GM12878 (cell line): ENCODE data around the gene SFTPB. TPM values are rescaled to one million over a fixed set of nuclear protein-coding genes. Genes with fewer than 3 reads are reported as not detected.

Experiments
- ATF2 ChIP-seq: IDR thresholded peaks from 2 replicates; pipeline ENCODE4 v1.6.1; 2012; ENCODE audit warnings: low read length, inconsistent platforms
- ATF3 ChIP-seq: IDR thresholded peaks from 2 replicates; pipeline ENCODE4 v1.6.1; 2011; ENCODE audit warnings: low read depth, mild to moderate bottlenecking, low read length, moderate library complexity, borderline replicate concordance; ENCODE audit errors: extremely low read depth
- CBX5 ChIP-seq: sonication (generic); IDR thresholded peaks from 2 replicates; pipeline ENCODE4 v1.6.1; 2016; ENCODE audit warnings: low read depth, moderate library complexity, mild to moderate bottlenecking, inconsistent platforms
- E4F1 ChIP-seq: fragments of 450-650 bp; IDR thresholded peaks from 2 replicates; pipeline ENCODE4 v1.6.1; 2018; ENCODE audit warnings: borderline replicate concordance, mild to moderate bottlenecking; ENCODE audit not compliant: partially characterized antibody
- ESRRA ChIP-seq: IDR thresholded peaks from 2 replicates; pipeline ENCODE4 v1.6.1; 2012; ENCODE audit warnings: mild to moderate bottlenecking, low read length, improper control_type of control experiment
- EZH2 ChIP-seq: IDR thresholded peaks from 2 replicates; pipeline ENCODE4 v1.6.1; 2012; ENCODE audit warnings: low read depth, mild to moderate bottlenecking, control low read depth, inconsistent platforms, low read length, borderline replicate concordance; ENCODE audit not compliant: control insufficient read depth
- IRF4 ChIP-seq: IDR thresholded peaks from 2 replicates; pipeline ENCODE4 v1.6.1; 2011; ENCODE audit warnings: low read depth, low read length
- KLF5 ChIP-seq: fragments of 450-650 bp; IDR thresholded peaks from 2 replicates; pipeline ENCODE4 v1.6.1; 2014; ENCODE audit warnings: mild to moderate bottlenecking; ENCODE audit not compliant: partially characterized antibody
- MEF2A ChIP-seq: IDR thresholded peaks from 2 replicates; pipeline ENCODE4 v1.6.1; 2011; ENCODE audit warnings: low read depth, mild to moderate bottlenecking, low read length, moderate library complexity; ENCODE audit not compliant: insufficient read depth
- MEF2B ChIP-seq: fragments of 450-650 bp; IDR thresholded peaks from 2 replicates; pipeline ENCODE4 v1.6.1; 2018; ENCODE audit warnings: mild to moderate bottlenecking, moderate library complexity; ENCODE audit not compliant: partially characterized antibody, poor library complexity, severe bottlenecking
- MYB ChIP-seq: fragments of 150-350 bp; IDR thresholded peaks from 2 replicates; pipeline ENCODE4 v1.6.1; 2014; ENCODE audit warnings: mild to moderate bottlenecking, low read depth, low read length, borderline replicate concordance
- POLR2A ChIP-seq: IDR thresholded peaks from 2 replicates; pipeline ENCODE4 v1.6.1; 2011; ENCODE audit warnings: low read depth, mild to moderate bottlenecking, low read length
- RAD51 ChIP-seq: fragments of 450-650 bp; IDR thresholded peaks from 2 replicates; pipeline ENCODE4 v1.6.1; 2016; ENCODE audit warnings: moderate library complexity, mild to moderate bottlenecking, inconsistent platforms
- RBBP5 ChIP-seq: fragments of 200-600 bp; sonication (generic); conservative IDR thresholded peaks from 2 replicates; pipeline ENCODE4 v1.6.1; 2016
- TARDBP ChIP-seq: IDR thresholded peaks from 2 replicates; pipeline ENCODE4 v1.6.1; 2016; ENCODE audit warnings: borderline replicate concordance
- TCF12 ChIP-seq: IDR thresholded peaks from 2 replicates; pipeline ENCODE4 v1.6.1; 2011; ENCODE audit warnings: low read depth, mild to moderate bottlenecking, low read length
- USF1 ChIP-seq: IDR thresholded peaks from 2 replicates; pipeline ENCODE4 v1.6.1; 2011; ENCODE audit warnings: borderline replicate concordance, low read depth, mild to moderate bottlenecking, moderate library complexity, mixed read lengths, low read length; ENCODE audit not compliant: insufficient read depth; ENCODE audit errors: extremely low read length
- ZBTB40 ChIP-seq: fragments of 450-650 bp; IDR thresholded peaks from 2 replicates; pipeline ENCODE4 v1.6.1; 2016; ENCODE audit warnings: mild to moderate bottlenecking, moderate library complexity, borderline replicate concordance
- ZNF622 ChIP-seq: fragments of 450-650 bp; IDR thresholded peaks from 2 replicates; pipeline ENCODE4 v1.6.1; 2017; ENCODE audit warnings: mild to moderate bottlenecking, inconsistent platforms
- ZSCAN29 ChIP-seq: fragments of 450-650 bp; IDR thresholded peaks from 2 replicates; pipeline ENCODE4 v1.6.1; 2017; ENCODE audit warnings: mild to moderate bottlenecking, moderate library complexity
- ZZZ3 ChIP-seq: IDR thresholded peaks from 2 replicates; pipeline ENCODE4 v1.6.1; 2011; ENCODE audit warnings: low read depth; ENCODE audit not compliant: control insufficient read depth, insufficient read length
- polyA plus RNA-seq, 11 experiments: library from polyadenylated mRNA; depleted of rRNA in 4 of 11; unstranded in 6 of 11; stranded (reverse) in 5 of 11; fragments of >200 nt; fragmentation: Nextera tagmentation in 4 of 11; fragmentation: Illumina TruSeq in 1 of 11; extraction: Ambion mirVana in 4 of 11; extraction: Trizol in 1 of 11; gene quantifications; 1 replicate in 1 of 11; 2 replicates in 10 of 11; pipeline versions ENCODE4 v1.2.1 to v1.2.3, GENCODE V29; 2011 to 2016; ENCODE audit warnings: inconsistent platforms in 2 of 11, missing spikeins in 2 of 11, low read depth in 1 of 11
- total RNA-seq, 4 experiments: library from RNA; depleted of rRNA in 3 of 4; stranded (reverse); fragments of >200 nt in 3 of 4; fragmentation: Illumina TruSeq in 1 of 4; extraction: Trizol in 1 of 4; gene quantifications; 2 replicates each; pipeline versions ENCODE4 v1.2.1 to v1.2.3, GENCODE V29; 2013 to 2021

SFTPB gene
- total and polyA plus RNA-seq, 10 of the 15 experiments (the other 5 are each of a cell fraction or from before 2014, with no cell fraction given) = 0.02 to 5.3 TPM; not detected in 8

GRCh38 chr2:85611705-85612587 lies 56.1 kb downstream of the SFTPB start, which contains the start of gene C2orf68 (continued):
- TF ChIP-seq ZBTB40 = peak; percentile 90
- TF ChIP-seq KLF5 = peak; percentile 39
- TF ChIP-seq MYB = no peak
- TF ChIP-seq MEF2A = 0 out of 2 replicates have a peak, but pooled peaks have one; percentile 4
- TF ChIP-seq CBX5 = no peak
- TF ChIP-seq ESRRA = no peak
- no peak for TF ChIP-seq RBBP5
- no peak for TF ChIP-seq ATF2
- TF ChIP-seq ZSCAN29 = no peak
- TF ChIP-seq POLR2A = peak; percentile 87
- no peak for TF ChIP-seq TARDBP
- no peak for TF ChIP-seq MEF2B
- no peak for TF ChIP-seq EZH2
- TF ChIP-seq E4F1 = peak; percentile 25
- no peak for TF ChIP-seq TCF12
- TF ChIP-seq IRF4 = no peak
- peak; percentile 61 for TF ChIP-seq ZZZ3
- TF ChIP-seq USF1 = no peak
- no peak for TF ChIP-seq RAD51
- TF ChIP-seq ZNF622 = no peak
- no peak for TF ChIP-seq ATF3
